A172 (cell line): ENCODE measurements around the gene WAPL. TPM values are rescaled to one million over a fixed set of nuclear protein-coding genes. Genes with fewer than 3 reads are reported as not detected.
A peak's percentile ranks its signal among the peaks of the same experiment; 100 is the strongest.
"Not testable (repeated sequence)": the region's sequence is repeated elsewhere in the genome, so short reads cannot be mapped to it uniquely, and the experiment has no call there.

Experiments
- DNase-seq: peaks from one replicate; pipeline ENCODE4 v3.0.0-alpha.2; 2015; ENCODE audit warnings: low spot score
- total RNA-seq: library from RNA; depleted of rRNA; stranded (reverse); fragments of >200 nt; shearing (Covaris generic); gene quantifications from 2 replicates; pipeline ENCODE4 v1.2.3, GENCODE V29; 2014; rRNA removed

Gene WAPL
- 44.2 and 53.0 TPM in 2 replicates for total RNA-seq

GRCh38 chr10:86521678-86522509 lies at the start of gene WAPL:
Gene WAPL (minus strand): TSS chr10:86521792. CDS start chr10:86518069, 3,723 bp downstream.
- DNase-seq, result peak; percentile 79

DNA sequence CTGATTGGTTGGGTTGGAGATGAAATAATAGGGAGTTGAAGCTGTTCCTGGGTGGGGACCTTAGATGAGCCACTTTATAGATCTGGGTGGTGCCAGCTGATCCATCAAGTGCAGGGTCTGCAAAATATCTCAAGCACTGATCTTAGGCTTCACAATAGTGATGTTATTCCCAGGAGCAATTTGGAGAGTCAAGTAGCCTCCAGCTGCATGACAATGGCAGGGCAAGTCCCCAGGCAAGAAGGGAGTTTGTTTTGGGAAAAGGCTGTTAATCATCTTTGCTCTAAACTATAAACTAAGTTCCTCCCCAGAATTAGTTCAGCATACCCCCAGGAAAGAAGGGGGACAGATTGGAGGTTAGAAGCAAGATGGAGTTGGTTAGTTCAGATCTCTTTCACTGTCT lies 47.7 kb upstream of the WAPL start:
- DNase-seq, result no peak

DNA sequence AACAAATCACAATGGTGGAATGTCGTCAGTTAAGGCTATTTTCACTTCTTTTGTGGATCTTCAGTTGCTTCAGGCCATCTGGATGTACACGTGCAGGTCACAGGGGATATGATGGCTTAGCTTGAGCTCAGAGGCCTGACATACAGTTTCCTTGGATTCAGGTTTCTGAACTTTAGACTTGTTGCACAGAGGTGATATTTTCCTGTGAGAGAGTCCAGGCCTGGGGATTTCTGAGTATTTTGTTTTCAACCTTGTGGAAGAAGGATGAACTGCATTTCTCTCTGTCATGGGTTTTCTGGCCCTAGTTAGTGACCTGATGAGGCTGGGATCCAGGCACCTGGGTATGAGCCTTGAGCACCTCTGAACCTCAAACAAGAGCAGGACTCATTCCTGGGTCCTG lies 44.9 kb upstream of the WAPL start:
- not testable (repeated sequence) for DNase-seq

DNA sequence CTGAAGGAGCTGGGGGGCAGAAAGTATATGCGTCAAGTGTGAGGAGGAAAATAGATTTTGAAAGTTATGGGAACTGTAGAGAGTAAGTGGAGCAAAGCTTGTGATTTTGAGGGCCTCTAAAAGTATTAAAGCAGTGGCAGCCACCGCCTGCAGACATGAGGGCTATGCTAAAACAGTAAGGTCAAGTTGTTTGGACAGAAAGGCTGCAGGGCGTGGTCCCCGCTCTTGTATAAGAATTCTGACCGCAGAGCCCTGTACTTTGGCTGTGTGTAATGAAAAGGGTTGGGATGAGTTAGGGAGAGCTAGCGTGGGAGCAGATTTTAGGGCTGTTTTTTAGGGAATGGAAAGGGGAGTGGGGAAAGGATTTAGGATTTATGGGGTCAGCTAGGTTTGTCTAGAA lies 41.7 kb upstream of the WAPL start:
- DNase-seq, result not testable (repeated sequence)

- DNase-seq, result peak; percentile 18
These were observed 37.1 kb upstream of the WAPL start for GRCh38 chr10:86558695-86559094.

GRCh38 chr10:86556933-86557649 lies 35.5 kb upstream of the WAPL start:
- DNase-seq, result no peak

DNA sequence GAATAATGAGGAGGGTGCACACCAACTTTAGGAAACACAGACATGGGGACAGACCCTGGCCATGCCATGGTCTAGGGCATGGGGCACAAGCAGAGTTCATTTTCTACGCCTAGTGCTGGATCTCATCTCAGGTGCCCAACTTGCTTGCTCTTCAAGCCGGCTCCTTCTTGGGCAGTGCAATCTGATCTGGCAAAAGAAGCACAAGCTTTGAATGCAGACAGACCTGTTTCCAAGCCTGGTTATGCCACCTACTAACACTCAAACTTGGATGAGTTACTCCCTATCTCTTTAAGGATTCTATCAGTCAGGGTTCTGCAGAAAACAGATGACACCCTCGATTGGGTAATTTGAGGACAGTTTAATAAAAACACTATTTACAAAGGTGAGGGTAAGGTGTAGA lies 34.9 kb upstream of the WAPL start:
- DNase-seq, result no peak

GRCh38 chr10:86553639-86554038 lies 32.0 kb upstream of the WAPL start:
- no peak for DNase-seq

GRCh38 chr10:86553213-86553612 lies 31.6 kb upstream of the WAPL start:
- DNase-seq, result peak; percentile 22

DNA sequence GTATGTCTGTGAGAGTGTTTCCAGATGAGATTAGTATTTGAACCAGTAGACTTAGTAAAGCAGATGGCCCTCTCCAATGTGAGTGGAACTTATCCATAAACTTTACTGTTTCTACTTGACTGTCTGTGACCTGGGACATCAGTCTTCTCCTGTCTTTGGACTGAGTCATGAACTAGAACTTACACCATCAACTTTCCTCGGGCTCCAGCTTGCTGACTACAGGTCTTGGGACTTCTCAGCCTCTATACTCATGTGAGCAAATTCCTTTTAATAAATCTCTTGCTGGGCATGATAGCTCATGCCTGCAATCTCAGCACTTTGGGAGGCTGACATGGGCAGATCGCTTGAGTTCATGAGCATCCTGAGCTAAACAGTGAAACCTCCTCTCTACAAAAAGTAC lies 25.7 kb upstream of the WAPL start:
- DNase-seq, result no peak

GRCh38 chr10:86545101-86545500 lies 23.5 kb upstream of the WAPL start:
- DNase-seq, result no peak

- DNase-seq, result no peak
These were observed 18.4 kb upstream of the WAPL start for GRCh38 chr10:86540016-86540415.

GRCh38 chr10:86538547-86538946 lies 17.0 kb upstream of the WAPL start:
- no peak for DNase-seq

DNA sequence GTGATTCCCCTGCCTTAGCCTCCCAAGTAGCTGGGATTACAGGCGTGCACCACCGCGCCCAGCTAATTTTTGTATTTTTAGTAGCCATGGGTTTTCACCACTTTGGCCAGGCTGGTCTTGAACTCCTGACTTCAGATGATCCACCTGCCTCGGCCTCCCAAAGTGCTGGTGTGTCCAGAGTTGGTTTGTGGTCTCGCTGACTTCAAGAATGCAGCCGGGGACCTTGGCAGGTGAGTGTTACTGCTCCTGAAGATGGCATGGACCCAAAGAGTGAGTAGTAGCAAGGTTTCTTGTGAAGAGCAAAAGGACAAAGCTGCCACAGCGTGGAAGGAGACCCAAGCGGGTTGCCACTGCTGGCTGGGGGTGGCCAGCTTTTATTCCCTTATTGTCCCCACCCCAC lies 16.4 kb upstream of the WAPL start:
- not testable (repeated sequence) for DNase-seq

DNA sequence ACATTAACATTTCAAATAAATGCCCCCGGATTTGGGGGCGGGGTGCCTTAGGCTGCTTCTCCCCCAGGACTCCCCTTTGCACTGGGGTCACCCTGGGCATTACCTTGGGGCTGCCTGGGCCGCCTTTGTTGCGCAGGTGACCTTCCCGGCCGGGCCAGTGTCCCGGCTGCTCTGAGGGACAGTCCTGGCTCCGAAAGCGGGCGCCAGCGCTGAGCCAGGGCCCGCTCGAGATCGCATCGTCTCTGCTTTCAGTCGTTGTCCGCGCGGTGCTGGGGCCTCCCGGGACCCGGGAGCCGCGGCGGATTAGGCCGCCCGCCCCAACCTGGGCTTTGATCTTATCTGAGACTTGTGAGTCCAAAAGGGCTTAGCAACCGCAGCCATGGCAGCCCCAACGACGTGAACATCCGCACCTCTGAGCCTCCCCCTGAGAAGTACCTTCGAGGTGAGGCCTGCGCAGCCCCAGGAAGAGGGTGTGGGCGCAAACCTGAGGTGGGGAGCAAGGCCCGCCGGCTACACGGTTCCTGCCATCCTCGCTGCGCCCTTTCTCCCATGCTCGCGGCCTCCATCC lies 14.8 kb upstream of the WAPL start:
- no peak for DNase-seq

- DNase-seq, result no peak
These were observed 13.7 kb upstream of the WAPL start for GRCh38 chr10:86535132-86535882.

DNA sequence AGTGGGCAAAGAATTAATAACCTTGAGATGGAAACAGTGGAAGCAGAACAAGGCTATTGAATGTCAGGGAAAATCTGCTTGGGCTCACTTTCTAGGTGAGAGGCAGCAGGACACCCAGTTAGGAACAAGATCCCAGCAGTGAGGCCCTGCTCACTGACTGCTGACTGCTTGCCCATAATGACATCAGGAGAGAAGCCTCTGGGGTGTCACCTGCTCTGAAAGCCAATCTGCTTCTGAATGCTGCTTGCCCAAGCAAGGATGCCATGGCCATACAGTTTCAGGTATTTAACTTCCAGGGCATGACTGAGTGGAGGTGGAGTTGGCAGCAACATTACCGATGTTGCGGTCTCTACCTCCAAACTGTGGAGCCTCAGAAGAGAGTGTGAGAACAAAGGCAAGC lies 11.7 kb upstream of the WAPL start:
- DNase-seq, result no peak

GRCh38 chr10:86528736-86529135 lies 7.1 kb upstream of the WAPL start:
- not testable (repeated sequence) for DNase-seq

GRCh38 chr10:86526606-86527005 lies 5.0 kb upstream of the WAPL start:
- no peak for DNase-seq

- not testable (repeated sequence) for DNase-seq
These were observed 4.1 kb upstream of the WAPL start for GRCh38 chr10:86525713-86526112.

GRCh38 chr10:86524225-86524962 lies 2.8 kb upstream of the WAPL start:
- DNase-seq, result no peak
